Lower leg skin (tissue), 4 donors: Measurements from ENCODE around the gene FZD2. TPM values are rescaled to one million over a fixed set of nuclear protein-coding genes. Genes with fewer than 3 reads are reported as not detected.

Experiments
- DNase-seq, 2 donors: peaks; one replicate each; pipeline ENCODE4 v3.0.0-alpha.2; 2019; ENCODE audit warnings: low spot score in 2 of 2
- H3K4me3 ChIP-seq: fragments of 200-600 bp; sonication (generic); 2 replicates; pipeline ENCODE4 v1.5.1; 2017; ENCODE audit warnings: mild to moderate bottlenecking, low read depth; ENCODE audit not compliant: poor library complexity, severe bottlenecking
- CTCF ChIP-seq, 3 donors: fragments of 450-650 bp; IDR thresholded peaks; one replicate each; pipeline ENCODE4 v1.5.1; 2016; ENCODE audit warnings: antibody characterized with exemption in 3 of 3, mild to moderate bottlenecking in 3 of 3, moderate library complexity in 2 of 3
- POLR2A ChIP-seq, 2 donors: fragments of 450-650 bp; IDR thresholded peaks; one replicate each; pipeline ENCODE4 v1.6.1; 2016 to 2017; ENCODE audit warnings: antibody characterized with exemption in 2 of 2, mild to moderate bottlenecking in 1 of 2, moderate library complexity in 1 of 2
- WGBS, 2 donors: methylation state at CpG; one replicate each; pipeline ENCODE4 v1.1.5; 2018; 5-methylcytosine and 5-hydroxymethylcytosine counted together
- intact Hi-C: fragments of 100-400 bp; cut with DNase I; formaldehyde crosslinking; loops from one replicate; pipeline ENCODE4 v1.15.0; 2023; ENCODE audit warnings: low total_unique reads
- total RNA-seq, 4 donors: library from RNA; depleted of rRNA; stranded (reverse); fragments of >200 nt; gene quantifications; one replicate each; pipeline ENCODE4 v1.1.0, GENCODE V29; 2016

FZD2 gene
- total RNA-seq, 4 donors from 2014 or later = 0.49 to 1.8 (median 0.89) TPM

DNA sequence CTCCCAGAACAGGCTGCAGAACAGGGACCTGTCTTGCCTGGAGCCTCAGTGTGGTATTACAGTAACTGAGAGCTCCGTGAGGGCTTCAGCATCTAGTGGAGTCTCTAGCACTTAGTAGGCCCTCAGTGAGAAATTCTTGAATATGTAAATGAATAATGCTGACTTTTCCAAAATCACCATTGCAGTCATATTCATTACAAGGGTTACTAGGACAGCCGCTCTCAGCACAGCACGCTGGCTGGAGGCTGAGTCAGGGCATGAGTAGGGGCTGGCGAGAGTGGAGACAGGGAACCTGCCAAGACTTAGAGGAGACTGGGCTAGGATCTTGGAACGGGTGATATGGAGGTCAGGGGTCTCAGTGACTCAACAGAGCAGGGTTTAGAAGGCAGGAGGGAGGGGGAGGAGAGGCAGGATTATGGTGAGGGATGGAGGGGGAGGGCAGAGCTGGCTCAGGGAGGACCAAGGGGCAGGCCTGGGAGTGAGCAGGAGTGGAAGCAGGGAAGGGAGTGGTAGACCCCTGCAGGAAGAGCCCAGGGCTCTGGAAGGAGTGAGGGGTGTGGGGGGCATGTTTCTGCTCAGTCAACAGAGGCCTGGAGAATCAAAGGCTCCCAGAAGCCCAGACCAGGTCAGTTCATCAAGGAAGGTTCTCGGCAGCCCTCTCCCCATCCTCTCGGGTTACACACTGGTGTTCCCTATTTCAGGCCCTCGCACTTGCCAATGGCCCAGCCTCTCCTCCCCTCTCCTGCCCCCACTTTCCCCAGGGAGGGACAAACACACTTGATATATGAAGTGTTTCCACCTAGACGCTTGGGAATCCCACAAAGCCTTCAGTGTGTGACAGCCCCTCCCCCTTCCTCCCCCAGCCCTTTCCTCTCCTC is 42.3 kb downstream of the FZD2 start:
- intact Hi-C loops = no loop called here
- TF ChIP-seq CTCF (IDR thresholded peaks at IDR 0.05) (no peak), POLR2A (IDR thresholded peaks at IDR 0.05) (no peak)
- no peak overlapping the region for H3K4me3 ChIP-seq
- WGBS, 2 donors = 59 to 70% methylated on average over 8 to 9 of the region's 9 CpGs
- DNase-seq = no peak

DNA sequence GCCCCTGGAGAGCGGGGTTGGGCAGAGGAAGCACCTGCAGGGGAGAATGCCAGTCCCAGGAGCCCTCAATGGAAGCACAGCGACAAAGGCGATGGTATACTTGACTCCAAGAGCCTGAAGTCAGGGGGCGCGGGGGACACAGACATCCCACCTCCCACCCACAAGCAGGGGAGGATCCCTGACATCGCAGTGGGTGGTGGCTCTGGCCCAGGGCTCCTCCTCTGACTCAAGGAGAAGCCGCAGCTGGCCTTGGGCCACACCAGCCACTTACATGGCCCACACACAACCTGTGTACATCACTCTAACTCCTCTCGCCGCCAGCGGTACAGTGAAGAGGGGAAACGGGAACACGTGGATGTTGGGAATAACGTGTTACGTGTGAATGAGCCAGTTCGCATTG is 44.3 kb downstream of the FZD2 start:
- DNase-seq = no peak
- no peak for TF ChIP-seq POLR2A (IDR thresholded peaks at IDR 0.05)
- no peak for TF ChIP-seq CTCF (IDR thresholded peaks at IDR 0.05)
- WGBS, 2 donors = 71 to 73% methylated on average over 15 of the region's 15 CpGs
- intact Hi-C loops = no loop called here
- no peak overlapping the region for H3K4me3 ChIP-seq

GRCh38 chr17:44601973-44602372 is 44.7 kb downstream of the FZD2 start:
- WGBS, 2 donors = 48 to 70% methylated on average over 8 to 9 of the region's 9 CpGs
- intact Hi-C loops = no loop called here
- TF ChIP-seq CTCF (IDR thresholded peaks at IDR 0.05) (no peak), POLR2A (IDR thresholded peaks at IDR 0.05) (no peak)

DNA sequence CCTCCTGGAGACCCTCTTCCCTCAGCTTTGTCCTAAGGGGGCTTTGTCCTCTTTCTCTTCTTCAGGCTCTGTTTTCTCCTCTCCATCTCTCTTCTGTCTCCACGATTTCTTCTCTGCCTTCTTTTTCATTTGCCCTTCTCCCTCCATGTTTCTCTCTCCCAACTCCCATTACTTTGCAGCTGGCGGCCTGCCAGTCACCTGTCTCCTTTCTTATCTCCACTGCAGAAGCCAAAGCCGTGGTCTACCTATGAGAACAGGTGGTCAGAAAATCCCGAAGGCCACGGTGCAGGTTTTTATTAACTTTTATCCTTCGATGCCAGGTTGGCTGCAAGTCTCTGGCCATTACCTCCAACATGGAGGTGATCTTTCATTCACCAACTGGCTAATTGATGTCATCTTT is 45.1 kb downstream of the FZD2 start:
- DNase-seq = no peak
- no peak for TF ChIP-seq CTCF (IDR thresholded peaks at IDR 0.05)
- no peak for TF ChIP-seq POLR2A (IDR thresholded peaks at IDR 0.05)
- WGBS, 2 donors = 46 to 58% methylated on average over 6 of the region's 6 CpGs
- H3K4me3 ChIP-seq = no peak overlapping the region
- intact Hi-C loops = no loop called here

More at GRCh38 chr17:44601973-44602372, 44.7 kb downstream of the FZD2 start:
- no peak for DNase-seq
- no peak overlapping the region for H3K4me3 ChIP-seq

DNA sequence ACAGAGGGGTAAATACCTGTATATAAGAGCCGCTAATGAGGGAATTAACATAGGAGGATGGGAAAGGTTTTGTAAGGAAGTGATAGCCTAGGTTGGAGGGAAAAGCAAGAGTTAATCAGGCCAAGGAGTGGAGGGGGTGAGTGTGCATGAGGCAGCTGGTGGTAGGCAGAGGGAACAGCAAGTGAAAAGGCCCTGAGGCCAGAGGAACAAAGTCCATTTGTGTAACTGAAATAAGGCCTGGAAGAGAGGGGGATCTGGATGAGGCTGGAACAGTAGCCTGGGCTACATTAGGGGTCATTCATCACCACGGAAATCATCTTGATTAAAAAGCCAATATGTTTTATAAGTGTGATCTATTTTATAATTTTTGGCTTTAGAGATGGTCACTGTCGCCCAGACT is 45.7 kb downstream of the FZD2 start:
- TF ChIP-seq CTCF (IDR thresholded peaks at IDR 0.05) = no peak
- no peak for TF ChIP-seq POLR2A (IDR thresholded peaks at IDR 0.05)
- no peak overlapping the region for H3K4me3 ChIP-seq
- WGBS, 2 donors = 85 to 90% methylated on average over 3 of the region's 3 CpGs
- no peak for DNase-seq
- intact Hi-C loops = no loop called here
